Kidney (tissue), 11 donors: ENCODE data around the gene KRCC1. TPM values are rescaled to one million over a fixed set of nuclear protein-coding genes. Genes with fewer than 3 reads are reported as not detected.
"Not testable (repeated sequence)": the region's sequence is repeated elsewhere in the genome, so short reads cannot be mapped to it uniquely, and the experiment has no call there.

ENCODE experiments used
- DNase-seq, 5 donors: peaks; one replicate each; pipeline ENCODE4 v3.0.0-alpha.2; 2013 to 2020
- FAIRE-seq: peaks from 2 replicates; lab custom pipeline; 2012; peaks lifted over from hg19 to GRCh38; lab: Jason Lieb, UNC
- H3K27ac ChIP-seq, 2 donors: one replicate each; pipeline ENCODE4 v1.7.0; 2013; ENCODE audit warnings: low read depth in 2 of 2, low read length in 2 of 2, inconsistent platforms in 1 of 2
- H3K27me3 ChIP-seq: one replicate; pipeline ENCODE4 v1.7.1; 2013; ENCODE audit warnings: low read length, inconsistent platforms; ENCODE audit not compliant: control insufficient read depth, insufficient read depth
- H3K36me3 ChIP-seq, 3 donors: one replicate each; pipeline versions ENCODE4 v1.7.0 to v1.7.1; 2013; ENCODE audit warnings: low read length in 3 of 3, control low read depth in 1 of 3, inconsistent platforms in 1 of 3; ENCODE audit not compliant: insufficient read depth in 3 of 3, control insufficient read depth in 2 of 3
- H3K4me1 ChIP-seq, 3 donors: one replicate each; pipeline versions ENCODE4 v1.7.0 to v1.7.1; 2013; ENCODE audit warnings: low read length in 3 of 3, inconsistent platforms in 1 of 3, low read depth in 1 of 3; ENCODE audit not compliant: control insufficient read depth in 2 of 3, insufficient read depth in 2 of 3
- H3K4me3 ChIP-seq, 3 donors: one replicate each; pipeline versions ENCODE4 v1.7.0 to v1.8.1; 2013; ENCODE audit warnings: low read length in 3 of 3, control low read depth in 1 of 3, inconsistent platforms in 1 of 3
- H3K9ac ChIP-seq, 3 donors: one replicate each; pipeline versions ENCODE4 v1.7.0 to v1.7.1; 2013; ENCODE audit warnings: low read length in 3 of 3, control low read depth in 1 of 3, inconsistent platforms in 1 of 3
- H3K9me3 ChIP-seq, 3 donors: one replicate each; pipeline versions ENCODE4 v1.7.0 to v1.7.1; 2013; ENCODE audit warnings: low read length in 3 of 3, control low read depth in 1 of 3, inconsistent platforms in 1 of 3; ENCODE audit not compliant: control insufficient read depth in 2 of 3, insufficient read depth in 1 of 3
- intact Hi-C: fragments of 100-400 bp; cut with DNase I; formaldehyde crosslinking; loops from one replicate; pipeline ENCODE4 v1.11.1; 2022
- microRNA-seq: library from miRNA; unstranded; fragments of <30 nt; microRNA quantifications from one replicate; pipeline ENCODE4 v1.2.0, GENCODE V29; 2020
- polyA plus RNA-seq: library from polyadenylated mRNA; stranded (reverse); fragments of 350-450 nt; fragmentation: Illumina TruSeq; extraction: RNeasy Lipid Tissue Mini Kit (QIAGEN cat#74804); gene quantifications from one replicate; pipeline ENCODE4 v1.2.3, GENCODE V29; 2014; ENCODE audit warnings: low read depth, low replicate concordance; ENCODE audit not compliant: insufficient read depth
- total RNA-seq: library from RNA; stranded (reverse); fragmentation: NEBNext Ultra II Directional; extraction: Animal tissue kit (Norgen Biotek cat#: 25700); gene quantifications from one replicate; pipeline ENCODE4 v1.2.1, GENCODE V29; 2021
- donor health status: control.
- donor health status: control.
- donor health status: DM: yes; HTN: yes; CAD: no.
- donor health status: Normal renal cell carcinoma (clear cell type).

KRCC1 gene
- total and polyA plus RNA-seq, 2 donors from 2014 or later: 23.6 to 26.3 TPM

DNA sequence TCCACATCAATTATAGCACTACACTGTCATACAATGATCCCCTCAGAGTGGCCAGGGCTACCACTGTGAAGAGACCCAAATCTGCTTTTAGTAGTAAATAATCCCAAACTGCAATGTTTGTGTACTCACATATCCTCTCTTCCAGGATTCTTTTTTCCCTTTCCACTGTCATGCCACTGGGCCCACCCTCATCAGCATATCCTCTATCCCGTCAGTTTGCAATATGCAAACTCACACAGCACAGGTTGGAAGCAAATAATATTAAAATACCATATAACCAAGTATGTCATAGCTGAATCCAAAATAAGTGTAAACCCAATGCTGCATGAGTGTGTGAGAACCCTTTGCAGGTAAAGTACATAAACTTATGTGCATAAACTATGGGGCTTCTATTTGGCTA, 68.1 kb downstream of the KRCC1 start:
- H3K27ac ChIP-seq, H3K9ac ChIP-seq, H3K9me3 ChIP-seq, H3K27me3 ChIP-seq, H3K4me3 ChIP-seq, intact Hi-C loops, DNase-seq, H3K36me3 ChIP-seq, H3K4me1 ChIP-seq, FAIRE-seq: not testable (repeated sequence)

DNA sequence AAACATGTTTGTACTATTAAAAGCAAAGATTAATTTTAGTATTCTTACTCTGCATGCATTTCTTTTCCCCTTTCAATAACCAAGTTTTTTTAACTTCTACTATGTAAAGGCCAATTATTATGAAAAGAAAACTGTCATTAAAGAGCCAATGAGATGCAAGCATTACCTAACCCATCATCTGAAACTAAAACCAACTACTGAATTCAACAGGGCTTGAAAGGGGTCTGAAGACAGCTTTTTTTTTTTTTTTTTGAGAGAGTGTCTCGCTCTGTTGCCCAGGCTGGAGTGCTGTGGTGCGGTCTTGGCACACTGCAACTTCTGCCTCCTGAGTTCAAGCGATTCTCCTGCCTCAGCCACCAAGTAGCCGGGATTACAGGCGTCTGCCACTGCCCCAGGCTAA, 69.7 kb downstream of the KRCC1 start:
- H3K36me3 ChIP-seq, intact Hi-C loops, FAIRE-seq, H3K27ac ChIP-seq, H3K4me1 ChIP-seq, H3K27me3 ChIP-seq, H3K4me3 ChIP-seq, DNase-seq, H3K9ac ChIP-seq, H3K9me3 ChIP-seq: not testable (repeated sequence)

DNA sequence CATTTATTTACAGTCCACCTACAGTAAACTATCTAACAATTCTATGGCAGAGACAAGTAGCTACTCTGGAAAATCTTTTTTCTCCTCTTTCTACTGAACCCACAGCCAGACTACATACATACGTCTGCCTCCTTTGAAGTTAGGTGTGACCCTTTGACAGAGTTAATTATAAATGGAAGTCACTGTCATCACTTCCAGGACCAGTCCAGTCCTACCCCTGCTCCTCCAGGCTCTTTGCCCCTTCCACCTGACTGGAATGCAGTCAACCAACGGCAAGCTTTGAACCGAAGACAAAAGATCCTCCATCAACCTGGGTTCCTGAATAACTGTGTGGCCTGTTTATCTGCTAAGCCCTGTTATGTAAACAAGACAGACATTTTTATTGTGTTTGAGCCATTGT, 74.4 kb downstream of the KRCC1 start:
- DNase-seq, H3K4me3 ChIP-seq, intact Hi-C loops, H3K9ac ChIP-seq, H3K36me3 ChIP-seq, H3K27ac ChIP-seq, FAIRE-seq, H3K4me1 ChIP-seq, H3K27me3 ChIP-seq, H3K9me3 ChIP-seq: not testable (repeated sequence)

Small RNA genes lying within 50 kb of the gene (microRNA-seq; reads per million reads assigned to microRNA genes)
- not detected for gene MIR4780

Other genes starting within 250 kb of the KRCC1 start
- 4.0 TPM for gene RGPD2, start 230.0 kb downstream of the KRCC1 start, total RNA-seq
- 0.06 TPM for gene RGPD2, start 230.0 kb downstream of the KRCC1 start, polyA plus RNA-seq
- 2.4 TPM for gene RNU2-63P, start 39.2 kb downstream of the KRCC1 start, total RNA-seq
- gene RNU2-63P, start 39.2 kb downstream of the KRCC1 start, polyA plus RNA-seq: not detected
- not detected for gene SMYD1, start 12.0 kb upstream of the KRCC1 start, total RNA-seq
- not detected for gene SMYD1, start 12.0 kb upstream of the KRCC1 start, polyA plus RNA-seq
- not detected for gene FABP1, start 72.3 kb upstream of the KRCC1 start, total RNA-seq
- 1,596 TPM for gene FABP1, start 72.3 kb upstream of the KRCC1 start, polyA plus RNA-seq
- 26.7 TPM for gene THNSL2, start 114.6 kb upstream of the KRCC1 start, total RNA-seq
- 52.3 TPM for gene THNSL2, start 114.6 kb upstream of the KRCC1 start, polyA plus RNA-seq